Peyer's patch (tissue), 4 donors: ENCODE results near the gene PLIN3.

Source experiments
- CTCF ChIP-seq, 6 experiments: fragments of 450-650 bp in 4 of 6; fragments of 200-600 bp in 2 of 6; sonication (generic) in 1 of 6; IDR thresholded peaks; one replicate each; pipeline ENCODE4 v1.5.1; 2017 to 2019; ENCODE audit warnings: antibody characterized with exemption in 6 of 6, mild to moderate bottlenecking in 3 of 6, moderate library complexity in 1 of 6
- POLR2A ChIP-seq, 2 donors: fragments of 450-650 bp; IDR thresholded peaks; one replicate each; pipeline ENCODE4 v1.5.1; 2017; ENCODE audit warnings: antibody characterized with exemption in 2 of 2, mild to moderate bottlenecking in 2 of 2, moderate library complexity in 2 of 2

DNA sequence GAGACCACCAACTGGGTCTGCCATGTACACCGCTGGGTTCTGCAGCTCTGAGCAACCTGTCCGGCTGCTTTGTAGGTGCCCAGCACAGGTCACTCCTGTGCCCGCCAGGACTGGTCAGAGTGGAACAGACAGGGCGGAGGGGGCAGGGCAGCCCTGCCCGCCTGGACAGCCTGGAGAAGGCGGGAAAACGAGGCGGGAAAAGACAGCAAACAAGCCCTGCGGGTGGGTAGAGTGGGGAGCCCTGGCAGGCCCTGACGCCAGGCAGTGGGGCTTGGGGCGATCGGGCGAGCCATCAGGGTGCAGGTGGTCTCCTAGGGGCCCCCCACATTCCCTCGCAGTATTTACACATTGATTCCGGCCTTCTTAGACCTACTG, 41.3 kb upstream of the PLIN3 start:
- TF ChIP-seq CTCF (IDR thresholded peaks at IDR 0.05) (no peak), POLR2A (IDR thresholded peaks at IDR 0.05) (no peak)
